GM21367 (cell line): ENCODE data around the gene NFAT5.
"Not testable (repeated sequence)": the region's sequence is repeated elsewhere in the genome, so short reads cannot be mapped to it uniquely, and the experiment has no call there.

ENCODE experiments used
- ATAC-seq: cut with Tn5 transposase; IDR thresholded peaks from one replicate; pipeline ENCODE4 v1.9.1; 2021; ENCODE audit not compliant: unreplicated experiment

The NFAT5 gene

GRCh38 chr16:69555437-69555836 is 10.3 kb upstream of the NFAT5 start:
- no peak for ATAC-seq

GRCh38 chr16:69555867-69556266 is 9.9 kb upstream of the NFAT5 start:
- ATAC-seq = no peak

- ATAC-seq = no peak
These were observed 6.6 kb upstream of the NFAT5 start for GRCh38 chr16:69559164-69559563.

GRCh38 chr16:69561367-69561766 is 4.4 kb upstream of the NFAT5 start:
- ATAC-seq = not testable (repeated sequence)

GRCh38 chr16:69561901-69562300 is 3.9 kb upstream of the NFAT5 start:
- no peak for ATAC-seq

GRCh38 chr16:69562813-69563212 is 3.0 kb upstream of the NFAT5 start:
- ATAC-seq = no peak

- ATAC-seq = peak; percentile 29
These were observed 1.9 kb upstream of the NFAT5 start for GRCh38 chr16:69563605-69564580.

- no peak for ATAC-seq
These were observed 708 bp upstream of the NFAT5 start for GRCh38 chr16:69564845-69565670.

GRCh38 chr16:69566240-69566980 is 644 bp downstream of the NFAT5 start:
- peak; percentile 21 for ATAC-seq

GRCh38 chr16:69566981-69567680 is 1.4 kb downstream of the NFAT5 start:
- no peak for ATAC-seq

GRCh38 chr16:69568676-69569075 is 2.9 kb downstream of the NFAT5 start:
- ATAC-seq = no peak

- ATAC-seq = not testable (repeated sequence)
These were observed 13.0 kb downstream of the NFAT5 start for GRCh38 chr16:69578771-69579170.

GRCh38 chr16:69579783-69580481 is 14.2 kb downstream of the NFAT5 start:
- ATAC-seq = no peak

GRCh38 chr16:69581297-69581696 is 15.5 kb downstream of the NFAT5 start:
- ATAC-seq = no peak

GRCh38 chr16:69584493-69584892 is 18.7 kb downstream of the NFAT5 start:
- not testable (repeated sequence) for ATAC-seq

GRCh38 chr16:69589434-69590269 is 23.9 kb downstream of the NFAT5 start:
- no peak for ATAC-seq

- ATAC-seq = no peak
These were observed 24.8 kb downstream of the NFAT5 start for GRCh38 chr16:69590590-69590989.

- ATAC-seq = no peak
These were observed 28.0 kb downstream of the NFAT5 start for GRCh38 chr16:69593751-69594255.
